Right lobe of liver (tissue), 4 donors: ENCODE results near the gene IL1R1.

Source experiments
- CTCF ChIP-seq, 4 donors: fragments of 200-600 bp in 3 of 4; fragments of 450-650 bp in 1 of 4; IDR thresholded peaks; one replicate each; pipeline versions ENCODE4 v1.5.1 to v1.8.0; 2016 to 2022; ENCODE audit warnings: antibody characterized with exemption in 4 of 4, mild to moderate bottlenecking in 2 of 4
- POLR2A ChIP-seq: fragments of 450-650 bp; IDR thresholded peaks from one replicate; pipeline ENCODE4 v1.6.1; 2017; ENCODE audit warnings: antibody characterized with exemption, mild to moderate bottlenecking
- donor health status: DM: no; HTN: no; CAD: no.
- donor health status: DM: no; HTN: no; CAD: no.
- donor health status: DM: no; HTN: yes; CAD: no.

GRCh38 chr2:102101097-102101848 lies 41.3 kb upstream of the IL1R1 start:
- TF ChIP-seq POLR2A (no peak), CTCF (IDR thresholded peaks at IDR 0.05) (no peak)
